ENCODE measurements around the gene MAP4K3. TPM values are rescaled to one million over a fixed set of nuclear protein-coding genes. Genes with fewer than 3 reads are reported as not detected.

MAP4K3 gene
- total and polyA plus RNA-seq, 2 of the 8 experiments (the other 6 are each of a cell fraction or from before 2014, with no cell fraction given), result 11.4 to 63.0 TPM

DNA sequence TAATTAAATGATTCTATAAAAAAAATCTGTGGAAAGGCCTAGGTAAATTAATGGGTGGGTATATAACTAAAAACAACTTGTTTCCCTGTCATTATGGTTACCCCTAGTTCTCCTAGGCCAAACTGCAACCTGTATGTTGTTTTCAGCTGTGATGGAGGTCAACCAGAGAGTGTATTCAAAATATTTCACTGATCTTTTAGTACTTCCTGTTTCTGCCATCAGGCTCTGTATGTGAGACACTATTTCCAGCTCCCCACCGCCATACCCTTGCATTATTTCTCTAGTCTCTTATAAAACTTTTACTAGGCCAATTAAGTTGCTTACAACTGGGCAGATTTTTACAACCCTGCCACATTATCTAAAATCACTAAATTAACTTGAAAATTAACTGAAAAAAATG lies 172.4 kb downstream of the MAP4K3 start:
- Histone ChIP-seq H2AFZ (ENCODE audit: low read length) (no peak overlapping the region), H3K56ac (replicated peaks; ENCODE audit: insufficient read length, low read depth, low read length) (no peak overlapping the region), H3K4ac (replicated peaks; ENCODE audit: insufficient read length, low read depth, low read length) (no peak overlapping the region), H3K23me2 (ENCODE audit: low read depth, low read length) (no peaks in the 10 kb centered on the region), H3K9me3 (ENCODE audit: insufficient read depth in 2 of 2, low read depth in 1 of 2, low read length in 1 of 2) (no peaks in the 10 kb centered on the region), H2BK15ac (ENCODE audit: low read length) (no peak overlapping the region), H4K8ac (ENCODE audit: extremely low read depth, insufficient read depth, low read length) (no peak overlapping the region), H3K27me3 (replicated peaks in 1 of 4; ENCODE audit: control insufficient read depth in 3 of 4, extremely low read depth in 1 of 4, insufficient read depth in 3 of 4, low read length in 3 of 4) (no peaks in the 10 kb centered on the region), H2BK12ac (ENCODE audit: low read depth, low read length) (no peak overlapping the region), H3K14ac (ENCODE audit: insufficient read length) (no peak overlapping the region), H3K9ac (replicated peaks in 1 of 4; ENCODE audit: extremely low read depth in 1 of 4, low read depth in 3 of 4, low read length in 3 of 4) (no peak overlapping the region), H3K18ac (ENCODE audit: extremely low read depth, low read length) (no peak overlapping the region), H3K23ac (ENCODE audit: insufficient read length) (no peak overlapping the region), H2BK120ac (replicated peaks; ENCODE audit: low read depth, low read length) (no peak overlapping the region), H2BK5ac (ENCODE audit: low read depth, low read length) (no peak overlapping the region), H2AK5ac (ENCODE audit: low read depth, low read length) (no peak overlapping the region), H2BK20ac (ENCODE audit: low read length) (no peak overlapping the region), H4K20me1 (replicated peaks in 1 of 2; ENCODE audit: control insufficient read depth in 1 of 2, insufficient read depth in 2 of 2, low read length in 2 of 2) (no peaks in the 10 kb centered on the region), H3K79me1 (ENCODE audit: low read depth, low read length) (no peaks in the 10 kb centered on the region), H3K36me3 (ENCODE audit: control insufficient read depth in 2 of 4, insufficient read depth in 4 of 4, low read length in 3 of 4) (peaks cover 0 to 18% (median 4%) of the 10 kb centered on the region in 4 experiments; a peak in 3 of 8 replicates), H3K4me2 (ENCODE audit: insufficient read depth in 1 of 2, low read depth in 2 of 2, low read length in 2 of 2) (no peak overlapping the region), H4K5ac (ENCODE audit: insufficient read length, low read depth, low read length) (no peak overlapping the region), H3K79me2 (ENCODE audit: control insufficient read depth in 1 of 2, insufficient read depth in 2 of 2, low read length in 2 of 2) (no peaks in the 10 kb centered on the region), H3K4me1 (replicated peaks in 1 of 4; ENCODE audit: control insufficient read depth in 3 of 4, insufficient read depth in 4 of 4, low read length in 3 of 4) (no peaks in the 10 kb centered on the region), H3K27ac (ENCODE audit: low read depth, low read length) (no peak overlapping the region), H3K4me3 (ENCODE audit: extremely low read depth in 1 of 4, insufficient read depth in 2 of 4, low read depth in 3 of 4, low read length in 4 of 4) (no peak overlapping the region), H4K91ac (replicated peaks; ENCODE audit: insufficient read length, low read length) (no peak overlapping the region)
- ChIA-PET POLR2A (ENCODE audit: partially characterized antibody) (no interaction called here), CTCF (ENCODE audit: partially characterized antibody) (no interaction called here)
- DNase-seq (ENCODE audit: low read depth in 1 of 2, low spot score in 2 of 2), result no peak
- FAIRE-seq, result no peak
- 90% methylated on average over 1 of the region's 1 CpG; no CpG with 5 or more reads in 1 of the 2 experiments for WGBS, 2 experiments (ENCODE audit: extremely low coverage in 1 of 2, insufficient coverage in 1 of 2, insufficient read length in 1 of 2, insufficient replicate concordance in 2 of 2, low coverage in 1 of 2, low lambda C conversion rate in 2 of 2, missing lambda C conversion rate in 1 of 2)
- TF ChIP-seq, protein P1, sequence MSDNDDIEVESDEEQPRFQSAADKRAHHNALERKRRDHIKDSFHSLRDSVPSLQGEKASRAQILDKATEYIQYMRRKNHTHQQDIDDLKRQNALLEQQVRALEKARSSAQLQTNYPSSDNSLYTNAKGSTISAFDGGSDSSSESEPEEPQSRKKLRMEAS (IDR thresholded peaks at IDR 0.05), result no peak
- TF ChIP-seq RFX5 (IDR thresholded peaks at IDR 0.05; ENCODE audit: borderline replicate concordance, low read depth, low read length), result no peak
- no peak for TF ChIP-seq EZH2 (IDR thresholded peaks at IDR 0.05; ENCODE audit: low read depth, low read length, severe bottlenecking)
- no peak for TF ChIP-seq SIN3A (conservative IDR thresholded peaks at IDR 0.05 in 1 of 2, IDR thresholded peaks at IDR 0.05 in 1 of 2; ENCODE audit: low read depth in 1 of 2, low read length in 2 of 2)
- no peak for TF ChIP-seq TAF7 (optimal IDR thresholded peaks at IDR 0.05; ENCODE audit: borderline replicate concordance, low read depth, low read length)
- no peak for TF ChIP-seq KDM1A (IDR thresholded peaks at IDR 0.05; ENCODE audit: borderline replicate concordance, low read length)
- no peak for TF ChIP-seq CHD1 (IDR thresholded peaks at IDR 0.05; ENCODE audit: low read depth, low read length)
- no peak for TF ChIP-seq POU5F1 (IDR thresholded peaks at IDR 0.05; ENCODE audit: low read depth, low read length)
